Measurements from ENCODE around the gene ZNF865. TPM values are rescaled to one million over a fixed set of nuclear protein-coding genes. Genes with fewer than 3 reads are reported as not detected.

ZNF865 gene
- total and polyA plus RNA-seq, 2 of the 8 experiments (the other 6 are each of a cell fraction or from before 2014, with no cell fraction given) = 3.5 to 13.6 TPM

- no peak overlapping the region for H3K27ac ChIP-seq (ENCODE audit: low read depth, low read length)
- peaks cover 7 to 23% (median 9%) of the 10 kb centered on the region in 4 experiments; a peak in 7 of 8 replicates for H3K36me3 ChIP-seq (ENCODE audit: control insufficient read depth in 2 of 4, insufficient read depth in 4 of 4, low read length in 3 of 4)
- H2AK5ac ChIP-seq (ENCODE audit: low read depth, low read length) = no peak overlapping the region
- FAIRE-seq = no peak
- H3K4me2 ChIP-seq (ENCODE audit: insufficient read depth in 1 of 2, low read depth in 2 of 2, low read length in 2 of 2) = peak overlapping the region; percentile 65 to 99
- H2BK5ac ChIP-seq (ENCODE audit: low read depth, low read length) = no peak overlapping the region
- peak overlapping the region; percentile 71; the same call in 1 of the 2 replicates for H4K8ac ChIP-seq (ENCODE audit: extremely low read depth, insufficient read depth, low read length)
- peak in 1 of 2 experiments; percentile 75 for DNase-seq (ENCODE audit: low read depth in 1 of 2, low spot score in 2 of 2)
- ChIA-PET CTCF (ENCODE audit: partially characterized antibody) (interaction anchor here (0.5 to 1.4 kb wide), 7 partner anchors 16 to 665 kb away, joined by 3 to 4 read pairs (median 3); partner anchors contain the start of gene FIZ1), POLR2A (ENCODE audit: partially characterized antibody) (interaction anchor here (0.6 to 2.7 kb wide), 16 partner anchors 9 to 174 kb away, joined by 3 to 27 read pairs (median 3); partner anchors contain the start of genes FIZ1, UBE2S and ZNF865)
- H2BK15ac ChIP-seq (ENCODE audit: low read length) = peak overlapping the region; percentile 63; the same call in 1 of the 2 replicates
- 41% methylated on average over 12 of the region's 12 CpGs; no CpG with 5 or more reads in 1 of the 2 experiments for whole genome bisulfite sequencing, 2 experiments (ENCODE audit: extremely low coverage in 1 of 2, insufficient coverage in 1 of 2, insufficient read length in 1 of 2, insufficient replicate concordance in 2 of 2, low coverage in 1 of 2, low lambda C conversion rate in 2 of 2, missing lambda C conversion rate in 1 of 2)
- peaks cover 5 to 6% of the 10 kb centered on the region in 2 experiments; a peak in 3 of 4 replicates for H3K79me2 ChIP-seq (ENCODE audit: control insufficient read depth in 1 of 2, insufficient read depth in 2 of 2, low read length in 2 of 2)
- no peak overlapping the region for H3K14ac ChIP-seq (ENCODE audit: insufficient read length)
- peak overlapping the region; percentile 28 for H4K5ac ChIP-seq (ENCODE audit: insufficient read length, low read depth, low read length)
- H3K23me2 ChIP-seq (ENCODE audit: low read depth, low read length) = peaks cover 13% of the 10 kb centered on the region; the same call in 1 of the 2 replicates
- H3K18ac ChIP-seq (ENCODE audit: extremely low read depth, low read length) = no peak overlapping the region; the same call in 1 of the 2 replicates
- no peak overlapping the region for H3K56ac ChIP-seq (replicated peaks; ENCODE audit: insufficient read length, low read depth, low read length)
- H3K4me1 ChIP-seq (replicated peaks in 1 of 4; ENCODE audit: control insufficient read depth in 3 of 4, insufficient read depth in 4 of 4, low read length in 3 of 4) = peaks cover 0 to 2% (median 0%) of the 10 kb centered on the region in 4 experiments; a peak in 3 of 7 replicates
- H3K79me1 ChIP-seq (ENCODE audit: low read depth, low read length) = peaks cover 8% of the 10 kb centered on the region; the same call in 1 of the 2 replicates
- no peak overlapping the region for H3K9ac ChIP-seq (replicated peaks in 1 of 4; ENCODE audit: extremely low read depth in 1 of 4, low read depth in 3 of 4, low read length in 3 of 4)
- no peak overlapping the region for H2BK12ac ChIP-seq (ENCODE audit: low read depth, low read length)
- peak overlapping the region; percentile 34 to 92 (median 60); a peak in 6 of 8 replicates for H3K4me3 ChIP-seq (ENCODE audit: extremely low read depth in 1 of 4, insufficient read depth in 2 of 4, low read depth in 3 of 4, low read length in 4 of 4)
- H2BK20ac ChIP-seq (ENCODE audit: low read length) = no peak overlapping the region; the same call in 1 of the 2 replicates
- H4K20me1 ChIP-seq (replicated peaks in 1 of 2; ENCODE audit: control insufficient read depth in 1 of 2, insufficient read depth in 2 of 2, low read length in 2 of 2) = peaks cover 0 to 4% of the 10 kb centered on the region in 2 experiments
- H2BK120ac ChIP-seq (replicated peaks; ENCODE audit: low read depth, low read length) = no peak overlapping the region
- no peak overlapping the region for H4K91ac ChIP-seq (replicated peaks; ENCODE audit: insufficient read length, low read length)
- no peaks in the 10 kb centered on the region for H3K9me3 ChIP-seq (ENCODE audit: insufficient read depth in 2 of 2, low read depth in 1 of 2, low read length in 1 of 2)
- no peak overlapping the region for H3K23ac ChIP-seq (ENCODE audit: insufficient read length)
- H3K4ac ChIP-seq (replicated peaks; ENCODE audit: insufficient read length, low read depth, low read length) = no peak overlapping the region
- no peak overlapping the region for H2AFZ ChIP-seq (ENCODE audit: low read length)
- H3K27me3 ChIP-seq (replicated peaks in 1 of 4; ENCODE audit: control insufficient read depth in 3 of 4, extremely low read depth in 1 of 4, insufficient read depth in 3 of 4, low read length in 3 of 4) = no peaks in the 10 kb centered on the region
- peak; percentile 73 for TF ChIP-seq ASH2L (IDR thresholded peaks at IDR 0.05; ENCODE audit: low read length)
- TF ChIP-seq TAF7 (optimal IDR thresholded peaks at IDR 0.05; ENCODE audit: borderline replicate concordance, low read depth, low read length) = no peak
- TF ChIP-seq, protein P1, sequence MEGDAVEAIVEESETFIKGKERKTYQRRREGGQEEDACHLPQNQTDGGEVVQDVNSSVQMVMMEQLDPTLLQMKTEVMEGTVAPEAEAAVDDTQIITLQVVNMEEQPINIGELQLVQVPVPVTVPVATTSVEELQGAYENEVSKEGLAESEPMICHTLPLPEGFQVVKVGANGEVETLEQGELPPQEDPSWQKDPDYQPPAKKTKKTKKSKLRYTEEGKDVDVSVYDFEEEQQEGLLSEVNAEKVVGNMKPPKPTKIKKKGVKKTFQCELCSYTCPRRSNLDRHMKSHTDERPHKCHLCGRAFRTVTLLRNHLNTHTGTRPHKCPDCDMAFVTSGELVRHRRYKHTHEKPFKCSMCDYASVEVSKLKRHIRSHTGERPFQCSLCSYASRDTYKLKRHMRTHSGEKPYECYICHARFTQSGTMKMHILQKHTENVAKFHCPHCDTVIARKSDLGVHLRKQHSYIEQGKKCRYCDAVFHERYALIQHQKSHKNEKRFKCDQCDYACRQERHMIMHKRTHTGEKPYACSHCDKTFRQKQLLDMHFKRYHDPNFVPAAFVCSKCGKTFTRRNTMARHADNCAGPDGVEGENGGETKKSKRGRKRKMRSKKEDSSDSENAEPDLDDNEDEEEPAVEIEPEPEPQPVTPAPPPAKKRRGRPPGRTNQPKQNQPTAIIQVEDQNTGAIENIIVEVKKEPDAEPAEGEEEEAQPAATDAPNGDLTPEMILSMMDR (IDR thresholded peaks at IDR 0.05; ENCODE audit: control extremely low read depth in 1 of 3, insufficient read depth in 1 of 3, low read depth in 1 of 3, low read length in 3 of 3) = no peak
- TF ChIP-seq HDAC2 (IDR thresholded peaks at IDR 0.05; ENCODE audit: borderline replicate concordance in 1 of 2, low read depth in 2 of 2, low read length in 2 of 2) = peak in 1 of 2 experiments; percentile 90; a peak in 1 of 4 replicates
- no peak for TF ChIP-seq SP2 (IDR thresholded peaks at IDR 0.05; ENCODE audit: low read length)
- TF ChIP-seq MAX (IDR thresholded peaks at IDR 0.05) = peak; percentile 33; the same call in 1 of the 2 replicates
- no peak for TF ChIP-seq HDAC6 (IDR thresholded peaks at IDR 0.05; ENCODE audit: low read depth, low read length)
- no peak for TF ChIP-seq JUND (IDR thresholded peaks at IDR 0.05; ENCODE audit: low read length)
Observed at GRCh38 chr19:55581145-55581822, 24.2 kb upstream of the ZNF865 start.

Data from H1 (cell line).